H1 (cell line): ENCODE measurements around the gene RESF1. TPM values are rescaled to one million over a fixed set of nuclear protein-coding genes. Genes with fewer than 3 reads are reported as not detected.

Source experiments
- PHF8 ChIP-seq: fragments of 200-600 bp; sonication (generic); conservative IDR thresholded peaks from 2 replicates; pipeline ENCODE4 v1.7.1; 2012; ENCODE audit warnings: low read depth, mild to moderate bottlenecking, inconsistent platforms, low read length, moderate library complexity
- RAD21 ChIP-seq, 2 experiments: IDR thresholded peaks in 1 of 2; conservative IDR thresholded peaks in 1 of 2; 2 replicates each; pipeline ENCODE4 v1.6.1; 2011; ENCODE audit warnings: low read depth in 2 of 2, low read length in 2 of 2, improper control_type of control experiment in 1 of 2, inconsistent platforms in 1 of 2, mild to moderate bottlenecking in 1 of 2, moderate library complexity in 1 of 2
- polyA plus RNA-seq, 7 experiments: library from polyadenylated mRNA; depleted of rRNA in 3 of 7; stranded (reverse) in 5 of 7; unstranded in 2 of 7; fragments of >200 nt in 5 of 7; fragments of 200-250 nt in 2 of 7; gene quantifications; 1 replicate in 5 of 7; 2 replicates in 1 of 7; 4 replicates in 1 of 7; pipeline versions ENCODE4 v1.2.1 to v1.2.3, GENCODE V29; 2011 to 2013; ENCODE audit warnings: missing spikeins in 2 of 7, mixed read lengths in 2 of 7
- total RNA-seq: library from RNA; stranded (reverse); fragmentation: NEBNext Ultra II Directional; extraction: Animal tissue kit (Norgen Biotek cat#: 25700); gene quantifications from 2 replicates; pipeline ENCODE4 v1.2.1, GENCODE V29; 2021

RESF1 gene
- total and polyA plus RNA-seq, 2 of the 8 experiments (the other 6 are each of a cell fraction or from before 2014, with no cell fraction given): 64.3 to 128 TPM

- TF ChIP-seq RAD21 (IDR thresholded peaks at IDR 0.05 in 1 of 2, conservative IDR thresholded peaks at IDR 0.05 in 1 of 2; ENCODE audit: low read depth in 2 of 2, low read length in 2 of 2): 0 out of 4 replicates have a peak, but pooled peaks of 1 of the 2 experiments have one; percentile 6
- TF ChIP-seq PHF8: peak; percentile 42; the same call in 1 of the 2 replicates
These were observed 631 bp downstream of the RESF1 start (continued) for GRCh38 chr12:31959701-31960391.
